Smooth muscle cell (in vitro differentiated cells): ENCODE measurements around the gene RNF220. TPM values are rescaled to one million over a fixed set of nuclear protein-coding genes. Genes with fewer than 3 reads are reported as not detected.

Source experiments
- DNase-seq: peaks from one replicate; lab custom pipeline; 2025; ENCODE audit not compliant: unreplicated experiment; lab: John Stamatoyannopoulos, UW
- H2AFZ ChIP-seq: fragments of 200-600 bp; sonication (generic); 2 replicates; pipeline ENCODE4 v1.6.0; 2016; ENCODE audit warnings: antibody characterized with exemption, low read depth, mild to moderate bottlenecking
- H3F3A ChIP-seq: fragments of 200-600 bp; sonication (generic); 2 replicates; pipeline ENCODE4 v1.6.0; 2017; ENCODE audit warnings: antibody characterized with exemption, low read depth
- H3K27ac ChIP-seq: fragments of 200-600 bp; sonication (generic); 2 replicates; pipeline ENCODE4 v1.5.1; 2016; ENCODE audit warnings: low read depth, mild to moderate bottlenecking
- H3K27me3 ChIP-seq: fragments of 200-600 bp; sonication (generic); 2 replicates; pipeline ENCODE4 v1.6.1; 2016; ENCODE audit warnings: low read depth, mild to moderate bottlenecking
- H3K36me3 ChIP-seq: fragments of 200-600 bp; sonication (generic); 2 replicates; pipeline ENCODE4 v1.5.1; 2016; ENCODE audit warnings: low read depth
- H3K4me1 ChIP-seq: fragments of 200-600 bp; sonication (generic); 2 replicates; pipeline ENCODE4 v1.5.1; 2016; ENCODE audit warnings: low read depth
- H3K4me2 ChIP-seq: fragments of 200-600 bp; sonication (generic); 2 replicates; pipeline ENCODE4 v1.6.0; 2016; ENCODE audit warnings: mild to moderate bottlenecking
- H3K4me3 ChIP-seq: fragments of 200-600 bp; sonication (generic); 2 replicates; pipeline ENCODE4 v1.5.1; 2016; ENCODE audit warnings: mild to moderate bottlenecking
- H3K79me2 ChIP-seq: fragments of 200-600 bp; sonication (generic); 2 replicates; pipeline ENCODE4 v1.6.0; 2016; ENCODE audit warnings: low read depth, mild to moderate bottlenecking
- H3K9ac ChIP-seq: fragments of 200-600 bp; sonication (generic); 2 replicates; pipeline ENCODE4 v1.6.0; 2016; ENCODE audit warnings: low read depth
- H3K9me3 ChIP-seq: fragments of 200-600 bp; sonication (generic); replicated peaks from 2 replicates; pipeline ENCODE4 v1.5.1; 2016; ENCODE audit warnings: low read depth
- H4K20me1 ChIP-seq: fragments of 200-600 bp; sonication (generic); 2 replicates; pipeline ENCODE4 v1.6.0; 2016; ENCODE audit warnings: low read depth
- CTCF ChIP-seq: fragments of 200-600 bp; sonication (generic); IDR thresholded peaks from 2 replicates; pipeline ENCODE4 v1.5.1; 2017; ENCODE audit warnings: borderline replicate concordance, mild to moderate bottlenecking, antibody characterized with exemption; ENCODE audit not compliant: insufficient read depth, poor library complexity, severe bottlenecking
- WGBS: methylation state at CpG from one replicate; pipeline ENCODE4 v1.1.7; 2016; ENCODE audit warnings: low lambda C conversion rate; 5-methylcytosine and 5-hydroxymethylcytosine counted together
- polyA plus RNA-seq: library from polyadenylated mRNA; unstranded; fragments of >200 nt; fragmentation: Nextera tagmentation; extraction: Ambion mirVana; gene quantifications from 2 replicates; pipeline ENCODE4 v1.2.1, GENCODE V29; 2016
- total RNA-seq: library from RNA; depleted of rRNA; stranded (reverse); fragments of >200 nt; gene quantifications from 2 replicates; pipeline ENCODE4 v1.2.3, GENCODE V29; 2014

Gene RNF220
- total and polyA plus RNA-seq, 2 experiments from 2014 or later = 65.8 to 71.1 TPM

GRCh38 chr1:44611866-44612265 lies 206.8 kb downstream of the RNF220 start:
- Histone ChIP-seq H3K9me3 (no peaks in the 10 kb centered on the region), H3K4me2 (no peak overlapping the region), H3F3A (no peaks in the 10 kb centered on the region), H3K4me3 (no peak overlapping the region), H3K79me2 (no peaks in the 10 kb centered on the region), H3K9ac (no peak overlapping the region), H2AFZ (no peak overlapping the region), H3K36me3 (no peaks in the 10 kb centered on the region), H3K4me1 (no peaks in the 10 kb centered on the region), H3K27ac (no peak overlapping the region), H4K20me1 (no peaks in the 10 kb centered on the region), H3K27me3 (peaks cover 13% of the 10 kb centered on the region)
- TF ChIP-seq CTCF = no peak
- no peak for DNase-seq
- WGBS = 73% methylated on average over 4 of the region's 4 CpGs

- peaks cover 29% of the 10 kb centered on the region for H3K27me3 ChIP-seq
- H3F3A ChIP-seq = no peaks in the 10 kb centered on the region
- no peaks in the 10 kb centered on the region for H4K20me1 ChIP-seq
- H3K4me3 ChIP-seq = no peak overlapping the region
- 85% methylated on average over 6 of the region's 6 CpGs for WGBS
- H2AFZ ChIP-seq = no peak overlapping the region
- H3K4me2 ChIP-seq = no peak overlapping the region
- H3K9ac ChIP-seq = no peak overlapping the region
- no peak for DNase-seq
- H3K9me3 ChIP-seq = no peaks in the 10 kb centered on the region
- no peaks in the 10 kb centered on the region for H3K79me2 ChIP-seq
- no peak overlapping the region for H3K27ac ChIP-seq
- no peak for TF ChIP-seq CTCF
- no peaks in the 10 kb centered on the region for H3K36me3 ChIP-seq
- H3K4me1 ChIP-seq = peaks cover 6% of the 10 kb centered on the region
Measured at GRCh38 chr1:44613941-44614340, 208.9 kb downstream of the RNF220 start.

GRCh38 chr1:44616284-44616990 lies 211.4 kb downstream of the RNF220 start:
- peaks cover 29% of the 10 kb centered on the region for H3K27me3 ChIP-seq
- no peak for TF ChIP-seq CTCF
- H3K9me3 ChIP-seq = no peaks in the 10 kb centered on the region
- peaks cover 6% of the 10 kb centered on the region for H3K4me1 ChIP-seq
- H3K9ac ChIP-seq = no peak overlapping the region
- H2AFZ ChIP-seq = no peak overlapping the region
- H3F3A ChIP-seq = no peaks in the 10 kb centered on the region
- DNase-seq = no peak
- peak overlapping the region; percentile 92 for H3K4me2 ChIP-seq
- no peak overlapping the region for H3K27ac ChIP-seq
- H4K20me1 ChIP-seq = no peaks in the 10 kb centered on the region
- 64% methylated on average over 4 of the region's 4 CpGs for WGBS
- H3K79me2 ChIP-seq = no peaks in the 10 kb centered on the region
- peak overlapping the region; percentile 51 for H3K4me3 ChIP-seq
- H3K36me3 ChIP-seq = no peaks in the 10 kb centered on the region
